ENCODE results near the gene ABHD16A. TPM values are rescaled to one million over a fixed set of nuclear protein-coding genes. Genes with fewer than 3 reads are reported as not detected.
A peak's percentile ranks its signal among the peaks of the same experiment; 100 is the strongest.
"Not testable (repeated sequence)": the region's sequence is repeated elsewhere in the genome, so short reads cannot be mapped to it uniquely, and the experiment has no call there.

Gene ABHD16A
- total RNA-seq, 1 donor from 2014 or later = 41.6 TPM

- DNase-seq (ENCODE audit: low spot score in 2 of 2) = no peak
Measured at GRCh38 chr6:31717499-31718222, 14.5 kb upstream of the ABHD16A start.

GRCh38 chr6:31715022-31715958, 12.2 kb upstream of the ABHD16A start, which contains the start of gene LY6G6D:
TSS of gene LY6G6D (plus strand) at chr6:31715348. CDS start at chr6:31715356, 8 bp downstream.
- FAIRE-seq (no peak), DNase-seq (ENCODE audit: low spot score in 2 of 2) (no peak)

More at GRCh38 chr6:31717499-31718222, 14.5 kb upstream of the ABHD16A start:
- FAIRE-seq = no peak

- FAIRE-seq (no peak), DNase-seq (ENCODE audit: low spot score in 2 of 2) (no peak)
Measured at GRCh38 chr6:31713991-31714684, 11.0 kb upstream of the ABHD16A start.

- DNase-seq (ENCODE audit: low spot score in 2 of 2) (no peak), FAIRE-seq (no peak)
Measured at GRCh38 chr6:31713465-31713864, 10.3 kb upstream of the ABHD16A start.

GRCh38 chr6:31712296-31712695, 9.2 kb upstream of the ABHD16A start:
- DNase-seq (ENCODE audit: low spot score in 2 of 2) (no peak), FAIRE-seq (no peak)

- DNase-seq (ENCODE audit: low spot score in 2 of 2) (no peak), FAIRE-seq (no peak)
Measured at GRCh38 chr6:31711233-31711632, 8.1 kb upstream of the ABHD16A start.

GRCh38 chr6:31710523-31711219, 7.5 kb upstream of the ABHD16A start:
- DNase-seq (ENCODE audit: low spot score in 2 of 2) = no peak
- no peak for FAIRE-seq

- not testable (repeated sequence) for DNase-seq (ENCODE audit: low spot score in 2 of 2); FAIRE-seq
Measured at GRCh38 chr6:31709157-31709556, 6.0 kb upstream of the ABHD16A start.

- DNase-seq (ENCODE audit: low spot score in 2 of 2) (no peak), FAIRE-seq (no peak)
Measured at GRCh38 chr6:31708224-31708623, 5.1 kb upstream of the ABHD16A start.

- DNase-seq (ENCODE audit: low spot score in 2 of 2) (no peak), FAIRE-seq (no peak)
Measured at GRCh38 chr6:31707701-31708100, 4.6 kb upstream of the ABHD16A start.

GRCh38 chr6:31706599-31706998, 3.5 kb upstream of the ABHD16A start, which contains the start of gene LY6G6F:
TSS of gene LY6G6F (plus strand) at chr6:31706866. CDS start at chr6:31706907, 41 bp downstream.
- DNase-seq (ENCODE audit: low spot score in 2 of 2) (no peak), FAIRE-seq (no peak)

GRCh38 chr6:31705931-31706330, 2.8 kb upstream of the ABHD16A start:
- FAIRE-seq = no peak
- DNase-seq (ENCODE audit: low spot score in 2 of 2) = no peak

GRCh38 chr6:31702405-31702818, 712 bp downstream of the ABHD16A start:
- DNase-seq (ENCODE audit: low spot score in 2 of 2) (peak in 1 of 2 donors; percentile 55), FAIRE-seq (no peak)

GRCh38 chr6:31701666-31702404, 1.3 kb downstream of the ABHD16A start:
- FAIRE-seq = no peak

GRCh38 chr6:31700740-31701401, 2.3 kb downstream of the ABHD16A start:
- DNase-seq (ENCODE audit: low spot score in 2 of 2) = no peak
- FAIRE-seq = no peak

More at GRCh38 chr6:31701666-31702404, 1.3 kb downstream of the ABHD16A start:
- DNase-seq (ENCODE audit: low spot score in 2 of 2) = no peak

- no peak for FAIRE-seq
- DNase-seq (ENCODE audit: low spot score in 2 of 2) = no peak
Measured at GRCh38 chr6:31697555-31697954, 5.6 kb downstream of the ABHD16A start.

- no peak for FAIRE-seq
- no peak for DNase-seq (ENCODE audit: low spot score in 2 of 2)
Measured at GRCh38 chr6:31693535-31693934, 9.6 kb downstream of the ABHD16A start.

- FAIRE-seq (no peak), DNase-seq (ENCODE audit: low spot score in 2 of 2) (no peak)
Measured at GRCh38 chr6:31692886-31693285, 10.2 kb downstream of the ABHD16A start.

- no peak for DNase-seq (ENCODE audit: low spot score in 2 of 2)
- FAIRE-seq = no peak
Measured at GRCh38 chr6:31692353-31692752, 10.8 kb downstream of the ABHD16A start.

Data from frontal cortex (tissue), 4 donors.